GM18909 (cell line): Measurements from ENCODE around the gene TTC33.
A peak's percentile ranks its signal among the peaks of the same experiment; 100 is the strongest.

Source experiments
- ATAC-seq: cut with Tn5 transposase; IDR thresholded peaks from one replicate; pipeline ENCODE4 v1.9.1; 2021; ENCODE audit warnings: mild to moderate bottlenecking; ENCODE audit not compliant: unreplicated experiment, poor library complexity

Gene TTC33

DNA sequence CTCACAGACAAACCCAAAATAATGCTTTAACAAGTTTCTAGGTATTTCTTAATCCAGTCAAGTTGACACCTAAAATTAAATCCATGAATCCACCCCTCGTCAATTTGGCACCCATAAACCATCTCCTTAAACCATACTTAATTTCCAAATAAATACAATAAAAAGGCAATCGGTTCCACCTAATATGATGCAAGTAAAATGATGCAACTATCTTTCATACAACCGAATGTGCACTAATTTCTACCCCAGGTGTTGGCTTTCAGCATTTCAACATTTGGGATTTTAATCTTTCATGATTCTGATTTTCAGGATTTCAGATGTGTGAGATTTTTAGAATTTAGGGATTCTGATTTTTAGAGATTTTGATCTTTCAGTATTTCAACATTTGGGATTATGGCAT lies 25.1 kb upstream of the TTC33 start:
- no peak for ATAC-seq

DNA sequence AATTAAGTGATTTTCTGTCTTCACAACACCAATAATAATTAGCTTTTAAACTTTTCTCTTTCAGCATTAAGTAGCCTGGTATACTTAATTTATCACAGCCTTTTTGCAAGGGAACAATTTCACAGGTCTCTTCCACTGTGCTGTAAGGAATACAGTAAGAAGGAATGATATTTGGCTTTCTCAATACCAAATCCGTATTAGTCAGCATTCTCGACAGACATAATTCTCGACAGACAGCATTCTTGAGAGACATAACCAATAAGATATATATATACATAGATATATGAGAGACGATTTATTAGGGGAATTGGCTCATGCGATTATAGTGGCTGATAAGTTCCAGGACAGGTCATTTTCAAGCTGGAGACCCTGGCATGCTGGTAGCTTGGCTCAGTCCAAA lies 24.4 kb upstream of the TTC33 start:
- no peak for ATAC-seq

DNA sequence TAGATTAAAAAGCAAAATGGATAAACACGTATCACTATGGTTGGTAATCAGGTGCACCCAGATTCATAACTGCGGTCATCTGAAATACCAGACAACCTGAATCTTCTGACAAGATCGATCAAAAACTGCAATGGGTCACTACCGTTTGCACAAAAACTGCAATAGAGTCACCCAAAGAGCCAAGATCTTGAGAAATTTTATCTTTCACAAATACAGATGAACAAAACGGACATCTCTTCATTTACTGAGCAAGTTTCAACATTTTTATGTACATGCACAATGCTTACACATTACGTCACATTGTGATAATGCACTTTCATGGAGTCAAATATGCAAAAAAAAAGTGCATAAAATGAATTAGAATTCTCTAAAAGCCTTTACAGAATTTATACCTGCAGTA lies 23.8 kb upstream of the TTC33 start:
- ATAC-seq: no peak

DNA sequence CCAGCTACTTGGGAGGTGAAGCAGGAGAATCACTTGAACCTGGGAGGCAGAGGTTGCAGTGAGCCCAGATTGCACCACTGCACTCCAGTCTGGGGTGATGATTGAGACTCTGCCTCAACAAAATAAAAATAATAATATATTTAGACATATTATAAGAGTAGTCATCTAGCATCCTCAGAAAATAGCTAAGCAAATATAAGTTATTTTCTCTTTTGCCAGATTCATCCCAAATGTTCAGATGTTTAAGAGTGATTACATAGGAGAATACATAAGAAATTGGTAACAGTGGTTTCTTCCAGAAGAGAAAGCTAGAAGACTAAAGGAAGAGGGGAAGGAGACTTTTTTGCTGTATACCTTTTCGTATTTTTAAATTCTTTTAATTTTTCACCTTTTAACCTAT lies 22.4 kb upstream of the TTC33 start:
- ATAC-seq: no peak

DNA sequence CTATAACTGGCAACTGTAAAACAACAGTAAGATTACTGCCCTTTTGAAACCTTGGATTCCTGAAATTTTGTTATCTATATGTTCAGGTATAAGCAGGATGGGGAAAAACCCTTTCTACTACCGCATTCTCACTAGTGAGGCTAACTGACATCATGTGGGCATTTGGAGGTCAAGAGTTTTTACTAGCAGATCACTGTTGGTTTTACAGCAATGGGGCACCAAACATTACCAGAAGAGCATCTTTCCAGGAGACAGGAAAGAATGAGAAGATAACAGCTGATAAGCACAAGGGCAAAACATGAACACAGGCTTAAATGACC lies 20.9 kb upstream of the TTC33 start:
- no peak for ATAC-seq

DNA sequence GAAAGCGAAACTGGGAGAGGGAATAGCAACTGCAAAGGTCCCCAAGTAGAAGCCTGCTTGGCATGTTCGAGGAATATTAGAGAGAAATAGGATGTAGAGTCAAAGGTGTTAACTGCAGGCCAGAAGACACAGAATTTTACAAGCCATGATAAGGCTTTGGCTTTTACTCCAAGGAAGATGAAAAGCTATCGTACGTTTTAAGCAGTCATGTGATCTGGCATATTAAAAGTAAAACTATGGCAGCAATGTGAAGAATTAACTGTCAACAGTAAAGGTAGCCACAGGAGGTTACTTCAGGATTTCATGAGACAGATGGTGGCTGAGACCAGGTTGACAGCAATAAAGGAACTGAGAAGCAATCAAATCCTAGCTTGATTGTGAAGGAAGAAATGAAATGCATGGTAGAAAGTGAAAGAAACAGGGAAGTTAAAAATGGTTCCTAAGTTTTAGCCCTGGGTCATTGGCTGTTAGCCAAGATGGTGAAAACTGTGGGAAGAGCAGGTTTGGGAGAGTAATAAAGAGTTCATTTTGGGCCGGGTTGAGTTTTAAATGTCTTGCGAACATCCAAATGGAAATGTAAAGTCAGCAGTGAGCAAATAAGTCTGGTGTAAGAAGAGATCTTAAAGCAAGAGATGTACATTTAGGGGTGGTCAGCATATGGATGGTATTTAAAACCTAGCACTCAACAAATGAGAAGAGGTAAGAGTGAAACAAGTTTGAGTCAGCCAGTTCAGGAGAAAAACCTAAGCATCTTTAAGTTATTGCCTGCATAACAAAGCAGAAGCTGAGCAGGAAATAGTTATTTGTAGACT lies 20.3 kb upstream of the TTC33 start:
- no peak for ATAC-seq

DNA sequence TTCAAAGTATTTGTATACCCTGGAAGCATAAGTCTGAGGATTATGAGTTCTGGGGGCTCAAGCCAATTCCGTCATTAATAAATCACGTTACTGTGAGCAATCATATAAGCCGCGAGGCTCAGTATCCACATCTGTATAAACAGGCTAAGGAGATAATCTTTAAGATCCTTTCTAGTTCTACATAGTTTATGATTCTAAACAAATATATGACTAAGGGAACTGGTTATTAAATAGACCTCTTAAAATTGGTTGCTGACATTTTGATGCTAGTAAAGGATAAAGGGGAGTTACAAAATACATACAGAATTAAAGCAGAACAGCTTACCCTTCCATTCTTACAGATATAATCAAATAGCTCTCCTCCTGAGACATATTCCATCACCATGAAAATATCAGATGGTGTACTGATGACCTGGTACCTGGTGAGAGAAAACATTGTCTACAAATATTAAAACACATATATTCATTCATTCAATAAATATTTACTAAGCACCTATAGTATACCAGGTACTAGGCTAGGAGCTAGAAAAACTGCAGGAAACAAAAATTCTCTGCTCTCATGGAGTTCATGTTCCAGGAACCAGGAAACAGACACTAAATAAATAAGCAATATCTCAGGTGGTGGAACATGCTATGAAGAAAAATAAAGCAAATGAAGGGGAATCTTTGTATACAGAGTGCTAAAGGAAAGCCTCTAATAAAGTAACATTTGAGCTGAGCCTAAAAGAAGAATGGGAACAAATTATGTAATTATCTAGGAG lies 19.5 kb upstream of the TTC33 start:
- ATAC-seq: no peak

DNA sequence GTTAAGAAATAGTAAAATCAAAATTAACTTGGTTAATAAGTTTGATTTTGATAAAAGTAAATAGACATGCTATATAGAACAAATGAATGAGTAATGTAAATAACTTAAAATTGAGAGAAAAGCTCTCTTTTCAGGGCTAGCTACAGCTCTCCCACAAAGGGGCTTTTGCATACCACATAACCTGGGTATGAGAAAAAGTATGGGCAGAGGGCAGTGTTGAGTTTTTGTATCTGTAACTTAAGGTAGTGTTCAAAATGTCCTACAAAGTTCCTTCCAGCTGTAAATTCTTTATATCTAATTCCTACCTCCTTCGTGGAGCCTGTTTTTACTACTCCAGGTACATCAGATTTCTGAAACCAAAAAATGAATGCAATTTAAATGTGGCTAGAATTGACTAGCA lies 18.9 kb upstream of the TTC33 start:
- no peak for ATAC-seq

DNA sequence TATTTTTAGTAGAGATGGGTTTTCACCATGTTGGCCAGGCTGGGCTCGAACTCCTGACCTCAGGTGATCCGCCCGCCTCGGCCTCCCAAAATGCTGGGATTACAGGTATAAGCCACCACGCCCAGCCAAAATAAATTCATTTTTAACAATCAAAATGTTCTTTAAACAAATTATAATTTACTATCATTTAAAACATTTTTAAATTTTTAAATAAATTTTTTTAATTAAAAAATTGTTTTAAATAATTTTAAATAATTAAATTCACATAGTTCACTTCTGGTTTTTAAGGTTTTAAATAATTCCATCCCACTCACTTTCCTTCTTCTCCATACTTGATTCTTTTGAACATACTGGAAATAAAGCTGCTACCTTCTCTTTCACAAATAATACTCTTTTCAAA lies 15.0 kb upstream of the TTC33 start:
- ATAC-seq: no peak

DNA sequence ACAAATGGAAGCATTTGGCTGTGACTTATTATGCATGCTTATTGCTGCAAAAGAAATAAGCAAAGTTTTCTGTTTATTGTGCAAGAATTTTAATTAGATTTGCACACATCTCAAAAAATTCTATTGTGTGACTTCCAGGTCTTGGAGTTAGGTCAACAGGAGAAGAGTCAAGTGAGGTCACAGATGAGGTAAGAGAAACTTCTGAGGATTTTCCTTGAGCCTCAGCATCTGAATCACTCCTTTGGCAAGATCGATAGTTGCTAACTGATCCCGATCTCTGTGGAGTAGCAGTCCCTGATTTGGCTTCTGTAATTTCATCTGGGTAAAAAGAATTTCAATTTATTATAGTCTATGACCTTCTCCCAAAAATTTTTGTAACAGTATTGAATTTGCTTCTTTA lies 6.9 kb upstream of the TTC33 start:
- ATAC-seq: no peak

DNA sequence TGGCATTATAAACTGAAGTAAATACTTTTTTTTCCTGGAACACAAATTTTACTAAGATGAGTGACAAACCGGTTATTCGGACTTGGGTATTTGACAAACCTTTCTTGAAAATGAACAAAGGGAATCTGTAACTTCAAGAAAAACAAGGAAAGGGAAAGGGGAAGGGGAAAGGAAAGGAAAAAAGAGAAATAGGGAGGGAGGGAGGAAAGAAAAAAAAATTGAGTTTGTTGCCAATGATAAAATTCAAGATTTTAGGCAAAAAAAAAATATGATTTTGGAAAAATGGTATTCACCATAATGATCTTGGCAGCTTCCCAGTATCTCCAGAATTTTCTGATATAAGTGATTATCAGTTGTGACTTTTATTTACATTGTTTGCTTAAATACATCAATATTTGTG lies 1.6 kb upstream of the TTC33 start:
- no peak for ATAC-seq

DNA sequence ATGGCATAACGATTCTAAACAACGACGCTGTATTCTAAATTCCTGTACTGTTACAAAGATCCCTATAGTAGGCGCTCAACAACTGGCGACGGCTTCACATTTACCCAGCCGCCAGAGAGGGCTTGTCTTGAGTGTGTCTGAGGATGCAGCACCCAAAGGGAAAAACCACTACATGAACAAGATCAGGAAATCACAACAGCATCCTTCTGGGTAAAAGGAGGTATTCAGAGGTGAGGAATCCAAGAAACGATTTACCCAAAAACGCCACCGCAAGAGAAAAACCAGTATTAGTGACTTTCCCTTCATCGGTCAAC lies 711 bp downstream of the TTC33 start:
- peak; percentile 84 for ATAC-seq

DNA sequence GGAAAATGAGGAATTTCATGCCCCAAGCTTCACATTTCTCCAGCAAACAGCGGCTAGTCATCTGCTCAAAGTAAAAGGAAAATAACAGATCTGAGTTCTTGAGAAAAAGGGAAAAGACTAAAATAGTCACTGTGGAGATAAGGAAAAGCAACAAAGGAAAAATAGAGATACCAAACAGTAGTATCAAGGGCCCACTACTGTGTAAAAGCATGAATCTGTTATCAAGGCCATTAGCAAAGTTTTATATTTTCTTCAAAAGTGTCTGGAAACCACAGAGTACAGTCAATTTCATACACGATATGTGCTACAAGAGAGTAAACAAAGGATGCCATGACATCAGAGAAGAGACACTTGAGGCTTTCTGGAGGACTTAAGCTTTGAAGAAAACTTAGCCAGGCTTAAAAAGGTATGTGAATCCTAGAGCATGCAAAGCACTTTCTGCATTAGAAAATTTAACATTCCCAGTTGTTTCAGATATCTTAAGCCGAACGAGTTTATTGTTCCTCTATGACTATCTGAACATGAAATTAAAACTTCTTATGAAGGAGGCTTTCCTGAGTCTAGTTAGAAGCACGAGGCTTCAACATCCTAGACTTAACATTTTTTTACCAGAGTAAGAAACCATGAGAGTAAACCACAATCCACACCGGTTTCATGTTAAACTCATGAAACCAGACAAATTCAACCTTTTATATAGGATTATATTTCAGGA lies 1.2 kb downstream of the TTC33 start:
- peak; percentile 16 for ATAC-seq

DNA sequence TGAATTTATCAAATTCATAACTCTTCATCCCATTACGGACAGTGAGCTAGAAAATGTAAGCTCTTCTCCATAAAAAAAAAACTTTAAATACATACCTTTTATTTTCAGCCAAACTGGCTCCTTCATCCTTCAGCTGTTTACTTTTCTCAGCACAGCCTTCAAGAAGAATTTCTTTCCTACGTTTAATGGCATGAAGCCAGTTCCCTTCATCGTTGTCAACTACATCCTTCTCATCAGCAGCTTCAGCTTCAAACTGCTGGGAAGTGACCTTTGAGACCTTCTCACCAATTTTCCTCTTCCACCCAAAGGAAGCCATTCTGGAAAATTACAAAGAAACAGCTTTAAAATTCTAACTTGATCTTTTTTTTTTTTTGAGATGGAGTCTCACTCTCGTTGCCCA lies 9.1 kb downstream of the TTC33 start:
- ATAC-seq: no peak

DNA sequence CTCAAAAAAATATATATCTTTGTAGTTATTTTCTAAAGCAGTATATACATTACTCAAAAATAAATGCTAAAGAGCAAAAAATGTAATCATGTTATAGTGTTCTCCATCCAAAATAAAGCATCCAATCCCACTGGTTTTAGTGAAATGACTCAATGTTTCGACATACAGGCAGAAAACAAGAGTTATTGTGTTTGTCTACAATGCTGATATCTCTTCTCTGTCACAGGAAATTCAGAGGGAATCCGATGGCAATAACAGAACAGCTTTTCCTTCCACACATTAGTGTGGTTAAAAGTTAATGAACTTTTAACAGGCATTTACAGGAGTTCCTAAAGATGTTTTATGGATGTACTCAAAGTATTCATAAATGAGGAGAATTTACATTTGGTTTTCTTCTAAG lies 12.0 kb downstream of the TTC33 start:
- ATAC-seq: no peak

DNA sequence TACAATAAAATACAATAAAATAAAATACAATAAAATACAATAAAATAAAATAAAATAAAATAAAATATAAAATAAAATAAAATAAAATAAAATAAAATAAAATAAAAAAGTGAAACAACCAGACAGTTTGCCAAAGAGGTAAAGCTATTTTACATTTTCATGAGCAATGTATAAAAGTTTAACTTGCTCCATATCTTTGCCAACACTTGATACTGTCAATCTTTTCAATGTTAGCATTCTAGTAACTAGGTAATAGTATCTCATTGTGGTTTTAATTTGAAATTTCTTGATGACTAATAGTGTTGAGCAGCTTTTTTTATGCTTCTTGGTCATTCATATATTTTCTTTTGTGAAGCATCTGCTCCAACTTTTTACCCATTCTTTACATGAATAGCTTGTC lies 17.3 kb downstream of the TTC33 start:
- no peak for ATAC-seq

DNA sequence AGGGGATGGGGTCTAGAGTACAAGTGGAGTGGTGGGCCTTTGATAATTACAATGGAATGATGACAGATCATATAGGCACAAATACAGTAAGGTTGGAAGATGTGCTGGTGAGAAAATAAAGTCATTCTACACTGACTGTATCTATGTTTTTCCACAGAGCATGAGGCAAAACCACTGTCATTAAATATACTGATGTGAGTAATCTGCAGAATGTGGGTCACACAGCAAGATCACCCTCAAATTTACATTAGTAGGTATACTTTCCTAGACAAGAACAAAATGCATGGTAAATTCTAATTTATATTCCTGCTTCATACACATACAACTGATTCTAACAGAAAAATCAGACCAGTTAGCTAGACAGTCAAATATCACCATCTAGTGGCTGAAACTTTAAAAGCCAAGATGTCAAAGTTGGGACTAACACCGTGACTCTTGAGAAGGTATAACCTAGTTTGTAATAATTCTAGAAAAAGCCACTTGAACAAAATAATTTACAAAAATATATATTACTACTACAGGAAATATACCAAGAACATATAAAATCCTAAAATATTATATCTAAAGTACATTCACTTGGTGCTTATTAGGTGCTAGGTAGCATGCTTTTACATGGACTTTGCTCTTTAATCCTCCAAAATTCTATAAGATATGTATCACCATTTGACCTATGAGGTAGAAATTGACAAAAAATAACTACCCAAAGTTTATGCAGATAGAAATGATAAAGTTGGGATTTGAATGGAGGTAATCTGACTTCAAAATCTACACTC lies 19.5 kb downstream of the TTC33 start:
- ATAC-seq: peak; percentile 78

DNA sequence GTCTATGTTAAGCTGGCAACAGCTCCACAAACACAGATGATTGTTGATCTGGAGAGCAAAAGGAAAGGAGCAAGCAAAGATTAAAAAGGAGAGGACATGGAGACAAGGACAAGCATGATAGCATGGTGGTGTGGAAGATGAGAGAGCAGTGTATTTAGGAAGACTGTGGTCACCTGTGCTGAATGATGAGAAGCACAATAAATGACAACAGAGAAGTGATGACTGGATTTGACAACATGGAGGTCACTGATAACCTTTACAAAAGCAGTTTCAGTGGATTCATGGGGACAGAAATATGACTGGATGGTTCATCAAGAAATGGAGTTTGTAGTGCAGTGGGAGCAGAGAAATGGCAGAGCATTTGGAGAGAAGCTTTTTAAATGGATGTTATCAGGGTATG lies 20.2 kb downstream of the TTC33 start:
- ATAC-seq: no peak

DNA sequence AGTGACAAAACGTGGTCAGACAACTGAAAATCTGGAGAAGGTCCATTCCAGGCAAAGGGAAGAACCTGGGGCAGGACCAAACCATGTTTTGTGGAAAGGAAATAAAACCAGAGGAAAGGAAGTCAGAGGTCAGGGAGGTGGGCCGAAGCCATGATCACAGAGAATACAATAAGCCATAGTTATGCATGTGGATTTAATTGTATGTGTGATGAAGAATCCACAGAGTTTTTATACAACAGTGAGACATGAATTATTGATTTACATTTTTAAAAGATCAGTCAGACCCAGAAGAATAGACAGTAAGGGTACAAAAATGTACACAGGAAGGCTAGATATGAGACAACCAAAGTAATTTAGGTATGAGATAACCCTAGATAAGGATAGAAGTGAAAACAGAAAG lies 20.8 kb downstream of the TTC33 start:
- no peak for ATAC-seq

DNA sequence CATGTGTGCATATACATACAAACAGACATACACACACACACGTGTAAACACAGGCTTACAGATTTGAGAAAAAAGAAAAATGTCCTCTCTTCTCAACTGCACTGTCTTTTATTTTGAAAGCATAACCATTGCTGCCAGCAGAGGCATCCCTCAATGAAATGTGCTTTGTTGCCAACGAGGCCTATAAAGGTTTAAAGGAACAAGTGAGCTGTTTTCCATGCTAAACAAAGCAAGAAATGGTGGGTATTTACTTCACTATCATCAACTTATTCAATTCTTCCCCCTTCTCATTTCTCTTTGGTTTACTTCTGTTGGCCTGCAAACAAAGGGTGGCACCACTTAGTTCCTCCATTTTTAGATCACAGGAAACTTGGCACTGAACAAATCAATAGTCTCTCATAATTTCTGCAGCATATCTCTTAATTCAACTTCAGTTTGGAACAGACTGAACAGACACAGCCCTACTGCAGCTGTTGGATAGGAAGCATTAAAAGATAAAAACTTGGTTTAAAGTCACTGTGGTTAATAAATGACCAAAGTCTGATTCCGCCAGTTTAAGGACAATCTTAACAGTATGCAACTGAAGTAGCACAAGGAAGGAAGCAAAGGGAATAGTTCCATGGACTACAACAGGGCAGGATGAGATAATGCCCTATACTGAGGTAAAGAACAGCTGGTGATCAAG lies 21.7 kb downstream of the TTC33 start:
- ATAC-seq: no peak
